Stimulated activated CD4-positive, alpha-beta T cell treated with anti-CD3 and anti-CD28 coated beads, Interleukin-2, amount 100 ng/mL, for 4 hours (primary cell): ENCODE results near the gene GPR139.

Source experiments
- DNase-seq: peaks from one replicate; pipeline ENCODE4 v3.0.0-alpha.2; 2020; ENCODE audit warnings: low read depth

GPR139 gene

DNA sequence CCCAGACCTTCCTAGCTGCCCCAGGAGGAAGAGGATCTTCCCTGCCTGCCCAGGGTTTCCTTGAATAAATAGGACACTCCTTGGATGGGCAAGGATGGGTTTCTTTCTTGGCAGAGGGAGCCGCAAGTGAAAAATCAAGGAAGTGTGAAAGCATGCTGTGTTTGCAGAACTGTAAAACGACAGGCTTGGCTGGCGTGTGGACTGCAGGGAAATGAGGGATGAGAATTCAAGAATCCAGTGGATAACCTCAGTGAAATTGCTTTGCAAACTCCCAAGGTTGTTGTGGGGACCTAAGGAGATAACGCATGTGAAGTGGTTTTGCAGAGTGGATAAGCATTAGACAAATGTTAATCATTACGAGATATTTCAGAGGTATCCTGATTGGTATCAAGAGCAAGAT, 20.4 kb downstream of the GPR139 start:
- DNase-seq = no peak

GRCh38 chr16:20051611-20052010, 22.1 kb downstream of the GPR139 start:
- no peak for DNase-seq

- DNase-seq = no peak
Observed at GRCh38 chr16:20051147-20051546, 22.5 kb downstream of the GPR139 start.

DNA sequence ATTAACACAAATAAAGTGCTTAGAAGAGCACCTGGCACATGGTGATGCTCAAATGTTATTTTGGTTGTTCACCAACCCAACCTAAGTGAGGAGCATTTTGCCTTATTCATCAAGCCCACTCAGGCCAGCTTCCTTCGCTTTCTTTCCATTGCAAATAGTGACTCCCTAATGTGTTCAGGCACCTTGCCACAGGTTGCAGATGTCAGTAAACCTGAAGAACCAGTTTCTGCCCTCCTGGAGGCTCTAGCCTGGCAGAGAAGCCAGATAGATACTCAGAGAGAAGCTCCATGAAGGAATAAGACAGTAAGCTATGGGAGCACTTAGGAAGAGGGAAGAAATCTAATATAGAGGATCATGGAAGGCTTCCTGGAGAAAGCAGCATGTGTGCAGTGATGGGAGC, 23.9 kb downstream of the GPR139 start:
- DNase-seq = no peak

DNA sequence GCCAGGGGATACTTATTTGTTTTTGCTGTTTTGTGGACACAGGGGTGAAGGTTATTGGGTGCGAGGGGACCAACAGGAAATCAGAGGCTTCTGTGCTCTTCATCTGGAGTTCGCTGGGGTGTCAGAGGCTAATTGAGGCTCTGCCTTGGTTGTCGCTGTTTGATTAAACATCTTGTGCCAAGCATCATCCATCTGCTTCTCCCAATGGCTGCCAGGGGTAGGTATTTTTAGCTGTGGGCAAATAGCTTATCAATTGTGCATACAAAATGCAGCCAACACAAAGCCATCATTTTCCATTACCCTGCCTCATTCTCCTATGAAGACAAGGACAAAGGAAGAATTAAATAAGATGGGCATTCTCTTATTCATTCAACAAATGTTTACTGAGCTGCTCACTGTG, 27.8 kb downstream of the GPR139 start:
- DNase-seq = no peak

DNA sequence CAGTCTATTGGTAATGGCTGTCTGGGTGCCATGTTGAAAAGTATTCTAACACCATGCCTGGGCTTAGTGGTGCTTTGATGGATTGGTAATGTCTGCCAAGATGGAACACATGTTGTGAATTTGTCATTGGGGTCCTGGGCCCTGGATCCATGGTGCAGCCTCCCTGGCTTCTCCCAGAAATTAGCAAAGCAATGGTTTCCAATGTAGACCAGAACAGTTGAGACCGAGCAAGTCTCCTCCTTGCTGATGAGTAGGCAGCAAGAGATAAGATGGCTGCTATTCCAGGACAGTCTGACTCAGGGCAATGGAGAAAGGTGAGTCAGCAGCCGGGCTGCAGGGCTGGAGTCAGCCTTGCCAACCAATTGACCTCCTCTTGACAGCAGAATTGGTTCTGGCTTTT, 30.8 kb downstream of the GPR139 start:
- no peak for DNase-seq

DNA sequence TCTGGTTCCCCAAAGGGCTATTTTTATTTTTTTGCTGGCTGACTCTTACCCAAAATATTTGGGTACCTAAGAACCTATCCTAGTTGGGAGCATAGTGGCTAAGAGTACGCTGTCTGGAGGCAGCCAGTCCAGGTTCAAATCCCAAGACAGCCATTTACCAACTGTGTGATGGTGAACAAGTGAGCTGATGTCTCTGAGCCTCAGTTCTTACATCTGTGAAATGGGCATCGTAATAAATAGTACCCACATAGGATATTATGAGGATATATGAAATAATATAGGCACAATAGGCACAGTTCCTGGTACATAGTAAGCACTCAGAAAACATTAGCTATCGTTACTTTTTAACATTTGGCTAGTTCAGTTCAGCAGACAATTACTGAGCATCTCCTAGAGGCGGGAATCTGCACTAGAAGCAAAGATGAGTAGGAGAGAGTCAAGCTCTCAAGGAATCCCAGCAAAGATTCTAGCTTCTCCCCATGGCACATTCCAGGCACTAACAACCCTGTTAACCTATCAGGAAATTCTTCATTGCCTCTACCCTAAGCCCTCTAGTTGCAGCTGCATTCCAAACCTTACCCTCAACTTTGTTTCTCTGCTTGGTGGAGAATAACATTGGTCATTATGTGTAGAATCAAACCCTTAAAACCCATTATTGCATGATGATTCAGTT, 31.6 kb downstream of the GPR139 start:
- DNase-seq = no peak

- no peak for DNase-seq
Observed at GRCh38 chr16:20040011-20040410, 33.7 kb downstream of the GPR139 start.

DNA sequence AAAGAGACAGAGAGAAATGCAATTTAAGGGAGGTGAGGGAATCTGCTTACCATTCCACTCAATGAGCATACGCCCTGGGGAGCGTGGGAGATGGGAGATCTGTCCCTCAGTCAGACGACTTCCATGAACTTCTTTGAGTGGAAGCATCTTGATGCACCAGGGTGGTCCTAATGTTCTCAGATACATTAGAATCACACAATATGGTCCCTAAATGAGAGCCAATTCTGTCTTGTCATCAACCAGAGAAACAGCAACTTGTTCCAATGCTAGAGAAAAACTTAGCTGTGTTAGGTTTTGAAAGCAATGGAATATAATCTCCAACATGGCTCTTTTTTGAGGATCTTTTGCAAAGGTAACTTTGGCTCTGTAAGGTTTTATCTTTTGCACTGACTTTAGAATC, 44.1 kb downstream of the GPR139 start:
- no peak for DNase-seq

GRCh38 chr16:20026361-20027072, 47.2 kb downstream of the GPR139 start:
- no peak for DNase-seq

- DNase-seq = no peak
Observed at GRCh38 chr16:20023190-20023589, 50.5 kb downstream of the GPR139 start.

GRCh38 chr16:20020976-20021375, 52.7 kb downstream of the GPR139 start:
- DNase-seq = no peak

GRCh38 chr16:20020083-20020482, 53.6 kb downstream of the GPR139 start:
- no peak for DNase-seq

DNA sequence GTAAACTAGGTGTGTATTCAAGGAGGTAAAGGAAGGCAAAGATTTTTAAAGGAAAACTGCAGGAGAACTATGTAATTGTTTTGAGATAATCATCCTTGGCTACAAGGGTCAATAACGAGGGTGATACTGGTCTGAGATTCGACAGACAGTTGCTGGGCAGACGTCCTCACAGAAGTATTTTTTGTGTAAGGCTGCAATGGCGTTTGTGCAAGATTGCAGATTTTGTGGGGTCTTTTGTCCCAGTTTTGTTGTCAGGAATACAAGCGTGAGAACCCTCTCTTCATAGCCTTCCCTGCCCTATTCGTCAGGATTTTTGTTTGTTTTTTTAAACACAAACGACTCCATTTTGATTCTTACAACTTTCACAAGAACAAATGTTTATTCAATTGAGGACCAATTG, 57.5 kb downstream of the GPR139 start:
- DNase-seq = no peak

- no peak for DNase-seq
Observed at GRCh38 chr16:20004931-20005330, 68.8 kb downstream of the GPR139 start.

DNA sequence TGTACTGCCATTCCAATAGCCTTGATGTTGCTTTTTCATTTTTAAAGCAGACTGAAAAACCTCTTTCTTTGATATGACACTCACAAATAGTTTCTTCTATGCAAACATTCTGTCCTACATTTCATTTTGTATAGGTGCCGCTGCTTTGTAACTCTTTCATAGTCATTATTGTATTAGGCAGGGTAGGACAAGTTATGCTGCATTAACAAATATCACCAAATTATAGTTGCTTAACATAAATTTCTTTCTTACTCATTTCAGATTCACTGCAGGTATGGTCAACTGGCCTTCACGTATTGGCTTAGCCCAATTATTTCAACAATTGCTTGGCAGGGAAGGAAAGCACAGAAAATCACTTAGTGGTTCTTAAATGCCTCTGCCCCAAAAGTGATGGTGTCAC, 70.8 kb downstream of the GPR139 start:
- DNase-seq = no peak

DNA sequence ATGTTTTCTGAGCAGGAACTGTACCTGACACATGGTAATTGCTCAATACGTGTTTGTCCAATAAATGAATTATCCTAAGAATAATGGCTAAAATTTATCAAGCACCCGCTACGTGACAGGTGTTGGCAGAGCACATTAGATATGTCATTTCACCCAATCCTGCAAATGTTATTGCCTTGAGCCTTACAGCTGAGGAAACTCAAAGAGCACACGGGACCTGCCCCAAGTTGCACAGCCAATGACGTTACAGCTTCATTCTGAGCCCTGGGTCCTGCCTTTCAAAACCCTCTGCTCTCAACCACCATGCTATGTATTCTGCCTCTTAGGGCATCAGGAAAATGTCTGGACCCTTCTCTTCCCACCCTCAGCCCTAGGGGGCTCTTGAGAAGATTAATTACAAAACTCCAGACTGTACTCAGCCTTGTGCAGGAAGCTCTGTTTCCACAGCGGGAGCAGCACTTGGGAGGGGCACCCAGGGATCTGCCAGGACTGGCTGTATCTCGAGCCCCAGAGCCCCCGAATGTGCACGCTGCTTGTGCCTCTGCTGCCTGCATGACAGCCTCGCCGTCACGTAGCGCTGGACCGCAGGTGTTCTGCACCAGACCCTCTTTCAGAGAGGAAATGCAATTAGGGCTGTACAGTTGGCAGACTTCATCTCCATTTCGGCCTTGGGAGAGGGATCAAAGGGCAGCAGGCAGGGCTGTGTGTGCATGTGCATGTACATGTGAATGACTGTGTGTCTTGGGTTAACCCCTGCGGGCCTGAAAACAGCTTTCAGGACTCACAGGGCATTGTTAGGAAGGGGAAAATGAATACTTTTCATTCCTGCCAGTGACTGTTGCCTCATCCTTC, 71.6 kb downstream of the GPR139 start:
- no peak for DNase-seq

DNA sequence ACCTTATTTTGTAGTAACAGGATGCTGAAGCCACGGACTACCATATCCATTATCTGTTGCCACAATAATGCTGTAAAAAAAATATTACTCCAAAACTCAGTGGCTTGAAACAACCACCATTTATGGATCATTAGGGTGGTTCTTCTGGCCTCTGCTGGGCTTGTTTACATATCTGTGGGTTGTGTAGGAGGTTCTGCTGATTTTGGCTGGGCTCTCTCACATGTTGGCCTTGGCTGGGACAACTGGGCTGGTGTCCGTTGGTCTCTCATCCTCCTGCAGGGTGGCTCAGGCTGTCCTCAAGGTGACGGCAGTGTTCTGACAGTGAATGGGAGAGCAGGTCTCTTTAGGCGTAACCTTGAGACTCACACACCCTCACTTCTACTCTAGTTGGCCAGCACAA, 76.0 kb downstream of the GPR139 start:
- no peak for DNase-seq

DNA sequence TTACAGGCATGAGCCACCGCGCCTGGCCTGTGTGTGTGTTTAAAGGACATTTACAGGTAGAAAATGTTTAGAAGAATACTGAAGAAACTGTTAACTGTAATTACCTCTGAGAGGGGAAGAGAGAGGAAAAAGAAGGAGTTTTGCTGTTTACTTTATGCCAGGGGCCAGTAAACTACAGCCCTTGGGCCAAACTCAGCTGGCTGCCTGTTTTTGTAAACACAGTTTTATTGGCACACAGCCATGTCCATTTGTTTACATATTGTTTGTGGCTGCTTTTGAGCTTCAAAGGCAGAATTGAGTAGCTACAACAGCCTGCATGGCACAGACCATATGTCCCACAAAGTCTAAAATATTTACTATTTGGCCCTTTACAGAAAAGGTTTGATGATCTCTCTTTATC, 76.4 kb downstream of the GPR139 start:
- no peak for DNase-seq

GRCh38 chr16:19994466-19995170, 79.1 kb downstream of the GPR139 start:
- no peak for DNase-seq

DNA sequence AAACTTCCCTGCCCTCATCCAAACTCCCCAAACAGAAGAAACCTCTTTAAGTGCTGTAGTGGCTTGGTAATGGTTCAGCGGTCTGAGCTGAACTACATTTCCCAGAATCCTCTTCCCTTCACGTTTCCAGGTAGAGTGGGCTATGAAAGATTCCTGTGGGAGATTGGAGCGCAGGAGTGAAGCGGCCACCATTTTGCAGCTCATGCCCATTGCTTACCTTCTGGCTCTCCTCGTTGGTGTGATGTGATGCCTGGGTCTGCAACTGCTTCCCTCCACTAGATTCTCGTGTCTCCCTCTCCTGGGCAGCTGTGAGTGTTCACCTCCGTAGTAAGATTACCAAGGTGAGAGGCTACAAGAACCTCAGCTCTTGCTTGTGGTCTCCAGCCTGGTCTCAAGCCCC, 82.1 kb downstream of the GPR139 start:
- DNase-seq = no peak

DNA sequence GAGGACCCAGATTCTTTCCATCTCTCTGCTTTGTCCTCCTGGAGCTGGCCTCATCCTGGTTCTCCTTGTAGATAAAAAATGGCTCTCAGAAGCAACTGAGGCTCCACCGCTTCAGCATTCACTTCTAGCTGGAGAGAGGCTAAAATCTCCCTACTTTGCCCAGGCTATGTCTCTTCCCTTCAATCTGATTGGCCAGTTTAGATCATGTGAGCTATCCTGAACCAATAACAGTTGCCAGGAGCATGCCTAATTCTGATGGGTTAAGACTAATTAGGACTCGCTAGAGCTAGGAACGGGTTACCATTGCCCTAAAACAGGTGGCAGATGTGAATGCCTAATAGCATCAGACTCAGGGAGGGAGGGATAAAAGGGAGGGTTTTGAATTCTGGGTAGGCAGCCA, 89.6 kb downstream of the GPR139 start:
- no peak for DNase-seq
